CD4-positive, alpha-beta T cell (primary cell): Measurements from ENCODE around the gene ZNF609. TPM values are rescaled to one million over a fixed set of nuclear protein-coding genes. Genes with fewer than 3 reads are reported as not detected.
"Not testable (repeated sequence)": the region's sequence is repeated elsewhere in the genome, so short reads cannot be mapped to it uniquely, and the experiment has no call there.

Source experiments
- ATAC-seq: fragments of 200-7000 bp; cut with Tn5 transposase; one replicate; pipeline ENCODE4 v1.10.0; 2022; ENCODE audit warnings: mild to moderate bottlenecking; ENCODE audit not compliant: poor library complexity
- CTCF ChIA-PET: fragments of 350-600 bp; sonication (Branson Sonifier 250); formaldehyde crosslinking; loops from one replicate; lab custom pipeline; 2021; ENCODE audit warnings: antibody characterized with exemption, inconsistent platforms; lab: Charles Lee
- POLR2A ChIA-PET: fragments of 350-600 bp; sonication (Branson Sonifier 250); formaldehyde crosslinking; loops from one replicate; lab custom pipeline; 2021; ENCODE audit warnings: antibody characterized with exemption, inconsistent platforms; lab: Charles Lee
- DNase-seq, 14 experiments: peaks; one replicate each; pipeline ENCODE4 v3.0.0-alpha.2; 2013 to 2020; ENCODE audit warnings: mixed read lengths in 2 of 14
- H3K27ac ChIP-seq, 2 donors: one replicate each; pipeline versions ENCODE4 v1.5.1 to v1.7.0; 2013; ENCODE audit warnings: low read length in 2 of 2, low read depth in 1 of 2, mild to moderate bottlenecking in 1 of 2
- H3K27me3 ChIP-seq, 2 experiments: 1 replicate in 1 of 2; 2 replicates in 1 of 2; pipeline versions ENCODE4 v1.6.1 to v1.7.0; 2013; ENCODE audit warnings: low read length in 2 of 2, control low read depth in 1 of 2, mild to moderate bottlenecking in 1 of 2, moderate library complexity in 1 of 2; ENCODE audit not compliant: insufficient read depth in 2 of 2, control insufficient read depth in 1 of 2
- H3K36me3 ChIP-seq: one replicate; pipeline ENCODE4 v1.6.1; 2013; ENCODE audit warnings: low read length, control low read depth; ENCODE audit not compliant: insufficient read depth
- H3K4me1 ChIP-seq: one replicate; pipeline ENCODE4 v1.6.1; 2013; ENCODE audit warnings: low read length, control low read depth; ENCODE audit not compliant: insufficient read depth
- H3K4me3 ChIP-seq: one replicate; pipeline ENCODE4 v1.5.1; 2013; ENCODE audit warnings: mild to moderate bottlenecking, low read length, moderate library complexity
- H3K9me3 ChIP-seq, 2 experiments: 1 replicate in 1 of 2; 2 replicates in 1 of 2; pipeline versions ENCODE4 v1.6.1 to v1.7.0; 2013; ENCODE audit warnings: low read length in 2 of 2, mild to moderate bottlenecking in 2 of 2, control low read depth in 1 of 2, moderate library complexity in 1 of 2; ENCODE audit not compliant: control insufficient read depth in 1 of 2, insufficient read depth in 1 of 2
- H3K27ac Mint-ChIP-seq: one replicate; pipeline ENCODE4 v1.8.0; 2020; ENCODE audit warnings: mixed read lengths
- H3K27me3 Mint-ChIP-seq: one replicate; pipeline ENCODE4 v1.8.0; 2021; ENCODE audit warnings: mixed read lengths
- H3K36me3 Mint-ChIP-seq: one replicate; pipeline ENCODE4 v1.8.0; 2021; ENCODE audit warnings: low read depth, mixed read lengths
- H3K4me1 Mint-ChIP-seq: one replicate; pipeline ENCODE4 v1.8.0; 2021; ENCODE audit warnings: low read depth, mixed read lengths
- H3K4me3 Mint-ChIP-seq: one replicate; pipeline ENCODE4 v1.8.0; 2020; ENCODE audit warnings: mild to moderate bottlenecking, mixed read lengths
- H3K9me3 Mint-ChIP-seq: one replicate; pipeline ENCODE4 v1.8.0; 2020; ENCODE audit warnings: mixed read lengths
- CTCF ChIP-seq: fragments of 200-600 bp; IDR thresholded peaks from one replicate; pipeline ENCODE4 v1.8.0; 2022; ENCODE audit warnings: antibody characterized with exemption, mild to moderate bottlenecking
- intact Hi-C, 2 experiments: fragments of 100-400 bp; cut with DNase I in 1 of 2; cut with micrococcal nuclease in 1 of 2; formaldehyde crosslinking; loops; one replicate each; pipeline versions ENCODE4 v1.15.1 to v1.9.0; 2023 to 2025; cut with DNase I, micrococcal nuclease
- total RNA-seq, 174 experiments: library from RNA in 2 of 174; stranded (reverse) in 2 of 174; gene quantifications; one replicate each; pipeline ENCODE4 v1.2.3 and lab custom pipeline; 2021 to 2026

The ZNF609 gene
- total RNA-seq, 2 experiments from 2014 or later: 62.4 to 65.3 TPM

DNA sequence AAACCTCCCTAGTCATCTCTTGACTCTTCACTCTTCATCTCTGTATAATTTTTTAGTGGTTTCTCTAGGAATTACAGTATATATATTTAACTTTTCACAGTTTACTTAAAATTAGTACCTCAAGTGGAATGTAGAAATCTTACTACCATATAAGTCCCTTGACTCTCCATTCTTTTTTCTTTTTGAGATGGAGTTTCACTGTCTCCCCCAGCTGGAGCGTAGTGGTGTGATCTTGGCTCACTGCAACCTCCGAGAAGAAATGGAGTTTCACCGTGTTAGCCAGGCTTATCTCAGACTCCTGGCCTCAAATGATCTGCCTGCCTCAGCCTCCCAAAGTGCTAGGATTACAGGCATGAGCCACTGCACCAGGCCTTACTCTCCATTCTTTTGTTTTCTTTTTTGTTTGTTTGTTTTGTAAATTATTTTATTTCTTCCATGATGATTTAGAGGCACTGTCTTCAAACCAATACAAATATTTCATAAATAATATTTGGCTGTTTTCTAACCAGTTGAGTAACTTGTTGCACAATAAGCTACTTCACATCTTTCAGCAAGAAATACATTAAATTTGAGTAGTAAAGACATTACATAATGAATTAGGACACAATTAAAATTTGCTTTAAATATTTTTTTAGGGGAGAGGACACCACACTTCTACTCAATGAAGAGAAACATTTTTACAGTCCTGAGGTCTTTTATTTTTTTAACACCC is 170.2 kb downstream of the ZNF609 start:
- Mint-ChIP-seq H3K27ac (peak overlapping the region; percentile 77), H3K36me3 (peaks cover 38% of the 10 kb centered on the region), H3K9me3 (no peaks in the 10 kb centered on the region), H3K4me1 (peaks cover 76% of the 10 kb centered on the region), H3K27me3 (no peaks in the 10 kb centered on the region), H3K4me3 (no peak overlapping the region)
- Histone ChIP-seq H3K9me3 (no peaks in the 10 kb centered on the region), H3K36me3 (no peaks in the 10 kb centered on the region), H3K27ac (no peak overlapping the region), H3K27me3 (no peaks in the 10 kb centered on the region), H3K4me3 (no peak overlapping the region), H3K4me1 (peaks cover 74% of the 10 kb centered on the region)
- POLR2A ChIA-PET: no interaction called here
- TF ChIP-seq CTCF: no peak
- ATAC-seq: no peak
- DNase-seq: no peak
- intact Hi-C loops: loop anchor here in 1 of 2 experiments (5.0 kb wide), 1 partner anchor 33 kb away; no protein-coding TSS in a partner anchor
- CTCF ChIA-PET: interaction anchor here (0.6 to 2.3 kb wide), 3 partner anchors 8 to 189 kb away, joined by 3 to 6 read pairs (median 3); no protein-coding TSS in a partner anchor

DNA sequence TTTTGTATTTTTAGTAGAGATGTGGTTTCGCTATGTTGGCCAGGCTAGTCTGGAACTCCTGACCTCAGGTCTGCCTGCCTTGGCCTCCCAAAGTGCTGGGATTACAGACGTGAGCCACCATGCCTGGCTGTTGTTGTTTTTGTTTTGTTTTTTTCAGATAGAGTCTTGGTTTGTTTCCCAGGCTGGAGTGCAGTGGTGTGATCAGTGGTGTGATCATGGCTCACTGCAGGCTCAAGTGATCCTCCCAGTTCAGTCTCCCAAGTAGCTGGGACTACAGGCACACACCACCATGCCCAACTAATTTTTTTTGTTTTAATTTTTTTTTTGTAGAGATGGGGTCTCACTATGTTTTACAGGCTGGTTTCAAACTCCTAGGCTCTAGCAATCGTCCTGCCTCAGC is 172.3 kb downstream of the ZNF609 start:
- peaks cover 68% of the 10 kb centered on the region for H3K4me1 ChIP-seq
- DNase-seq, POLR2A ChIA-PET, H3K9me3 ChIP-seq, H3K9me3 Mint-ChIP-seq, H3K27ac ChIP-seq, H3K27me3 Mint-ChIP-seq, H3K4me3 Mint-ChIP-seq, H3K36me3 ChIP-seq, H3K4me3 ChIP-seq, ATAC-seq, H3K27me3 ChIP-seq: not testable (repeated sequence)
- CTCF ChIA-PET: interaction anchor here (0.9 kb wide), 1 partner anchor 125 kb away, joined by 4 read pairs; no protein-coding TSS in a partner anchor
- intact Hi-C loops: loop anchor here in 1 of 2 experiments (5.0 kb wide), 1 partner anchor 35 kb away; no protein-coding TSS in a partner anchor
- Mint-ChIP-seq H3K4me1 (peaks cover 79% of the 10 kb centered on the region), H3K27ac (peak overlapping the region; percentile 80), H3K36me3 (peaks cover 50% of the 10 kb centered on the region)

- no peak overlapping the region for H3K4me3 Mint-ChIP-seq
- peaks cover 85% of the 10 kb centered on the region for H3K4me1 Mint-ChIP-seq
- TF ChIP-seq CTCF: no peak
- POLR2A ChIA-PET: interaction anchor here (1.3 to 2.3 kb wide), 3 partner anchors 10 to 38 kb away, joined by 3 to 15 read pairs (median 8); no protein-coding TSS in a partner anchor
- peaks cover 0 to 5% of the 10 kb centered on the region in 2 experiments for H3K9me3 ChIP-seq
- H3K27ac Mint-ChIP-seq: peak overlapping the region; percentile 80
- H3K36me3 Mint-ChIP-seq: peaks cover 57% of the 10 kb centered on the region
- H3K27me3 ChIP-seq: no peaks in the 10 kb centered on the region
- H3K4me3 ChIP-seq: no peak overlapping the region
- H3K36me3 ChIP-seq: no peaks in the 10 kb centered on the region
- H3K9me3 Mint-ChIP-seq: peaks cover 3% of the 10 kb centered on the region
- no peaks in the 10 kb centered on the region for H3K27me3 Mint-ChIP-seq
- no peak for ATAC-seq
- peak overlapping the region; percentile 21 to 46 for H3K27ac ChIP-seq
- CTCF ChIA-PET: interaction anchor here (0.9 to 2.0 kb wide), 2 partner anchors 20 to 125 kb away, joined by 4 to 6 read pairs; no protein-coding TSS in a partner anchor
- peaks cover 61% of the 10 kb centered on the region for H3K4me1 ChIP-seq
- no peak for DNase-seq
- intact Hi-C loops: loop anchor here in 1 of 2 experiments (5.0 kb wide), 1 partner anchor 36 kb away; no protein-coding TSS in a partner anchor
These were observed 173.0 kb downstream of the ZNF609 start for GRCh38 chr15:64633332-64633731.
